ENCODE data around the gene AMT.
A peak's percentile ranks its signal among the peaks of the same experiment; 100 is the strongest.
"Not testable (repeated sequence)": the region's sequence is repeated elsewhere in the genome, so short reads cannot be mapped to it uniquely, and the experiment has no call there.

AMT gene

DNA sequence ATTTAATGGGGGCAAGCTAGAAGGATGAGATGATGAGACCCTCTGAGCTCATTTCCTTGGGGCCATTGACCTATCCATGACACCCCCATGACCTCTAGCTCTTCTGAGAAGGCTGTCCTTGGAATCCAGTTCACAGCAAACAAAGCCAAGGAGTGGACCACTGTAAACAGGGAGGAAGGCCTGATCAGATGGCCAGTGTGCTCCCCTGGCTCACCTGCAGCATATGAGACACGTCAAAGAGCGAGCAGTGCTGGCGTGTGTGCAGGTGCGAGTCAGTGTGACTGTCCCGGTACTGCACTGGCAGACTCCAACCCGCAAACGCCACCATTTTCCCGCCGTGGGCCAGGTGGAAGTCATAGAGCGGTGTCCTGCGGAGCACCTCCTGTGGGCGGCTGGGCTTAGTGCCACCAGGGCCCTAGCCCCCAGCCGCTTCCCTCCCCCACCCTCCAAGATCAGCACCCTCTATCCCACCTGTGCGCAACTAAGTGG lies 339 bp downstream of the AMT start:
- no peak for DNase-seq

DNA sequence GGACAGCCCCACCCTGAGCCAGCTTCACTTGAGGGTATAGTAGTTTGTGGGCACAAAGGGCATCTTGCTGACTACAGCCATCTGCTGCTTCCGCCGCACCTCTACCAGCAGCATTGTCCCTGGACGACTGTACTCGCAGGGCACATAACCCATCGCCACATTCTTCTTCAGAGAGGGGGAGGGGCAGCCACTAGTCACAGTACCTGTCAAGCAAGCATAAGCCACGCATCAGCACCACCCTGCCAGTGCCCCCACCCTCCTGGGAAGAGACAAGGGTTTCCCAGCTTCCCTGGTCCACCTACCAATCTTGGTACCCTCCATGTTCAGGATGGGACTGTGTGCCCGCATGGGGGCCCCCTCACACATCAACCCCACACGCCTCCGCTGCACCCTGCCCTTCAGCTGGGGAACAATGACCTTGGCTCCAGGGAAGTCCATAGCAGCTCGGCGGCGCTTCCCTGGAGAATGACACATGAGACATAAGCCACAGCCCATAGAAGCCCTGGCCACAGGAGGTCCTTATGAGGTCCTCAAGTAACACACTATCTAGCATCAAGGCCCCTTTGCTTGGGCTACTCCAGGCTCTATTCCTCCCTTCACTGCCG lies 4.7 kb downstream of the AMT start:
- DNase-seq: no peak

DNA sequence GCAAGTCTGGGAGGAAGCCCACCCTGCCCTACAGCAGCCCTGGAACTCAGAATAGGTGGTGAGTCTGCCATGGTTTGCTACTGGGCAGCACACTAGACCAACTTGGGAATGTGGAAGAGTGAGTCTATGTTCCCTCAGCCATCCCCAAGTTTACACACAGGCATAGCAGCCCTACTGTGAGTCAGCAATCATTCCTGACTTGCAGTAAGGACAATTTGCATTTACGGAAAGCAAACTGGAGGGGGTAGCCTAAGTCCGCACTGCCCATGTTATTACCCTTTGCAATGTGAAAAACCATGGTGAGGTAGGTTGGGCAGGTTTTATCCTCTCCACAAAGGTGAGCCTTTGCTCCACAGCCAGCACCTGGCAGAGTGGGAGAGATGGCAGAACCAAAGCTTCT lies 5.4 kb downstream of the AMT start:
- DNase-seq: no peak

DNA sequence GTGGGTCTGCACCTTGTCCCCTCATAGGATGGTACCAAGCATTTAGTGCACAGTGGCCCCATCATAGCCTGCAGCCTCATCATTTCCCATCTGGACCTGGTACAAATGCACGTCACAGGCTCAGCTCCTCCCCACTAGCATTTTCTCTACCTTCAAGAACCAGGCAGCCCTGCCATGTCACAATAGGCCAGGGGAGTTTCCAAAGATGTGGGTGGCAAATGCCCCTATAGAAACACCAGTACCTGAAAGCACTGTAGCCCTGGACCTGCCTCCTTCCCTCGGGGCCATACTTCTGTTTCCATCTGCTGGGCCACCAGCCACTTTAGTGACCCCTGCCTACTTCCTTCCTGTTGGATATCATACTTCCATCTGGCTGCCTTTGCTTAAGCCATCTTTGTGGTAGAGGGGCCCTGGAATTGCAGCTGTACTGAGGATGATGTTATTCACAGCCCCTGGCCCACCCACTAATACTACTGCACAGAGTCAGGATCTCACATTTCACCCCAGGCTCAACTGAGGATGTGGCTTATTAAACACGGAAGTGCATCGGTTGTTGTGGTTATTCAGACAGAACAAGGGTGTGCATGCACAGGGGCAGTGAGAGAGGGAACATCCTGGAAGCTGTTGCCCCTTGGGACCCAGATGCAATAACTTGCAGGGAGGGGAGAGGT lies 6.2 kb downstream of the AMT start:
- peak; percentile 68 for DNase-seq

DNA sequence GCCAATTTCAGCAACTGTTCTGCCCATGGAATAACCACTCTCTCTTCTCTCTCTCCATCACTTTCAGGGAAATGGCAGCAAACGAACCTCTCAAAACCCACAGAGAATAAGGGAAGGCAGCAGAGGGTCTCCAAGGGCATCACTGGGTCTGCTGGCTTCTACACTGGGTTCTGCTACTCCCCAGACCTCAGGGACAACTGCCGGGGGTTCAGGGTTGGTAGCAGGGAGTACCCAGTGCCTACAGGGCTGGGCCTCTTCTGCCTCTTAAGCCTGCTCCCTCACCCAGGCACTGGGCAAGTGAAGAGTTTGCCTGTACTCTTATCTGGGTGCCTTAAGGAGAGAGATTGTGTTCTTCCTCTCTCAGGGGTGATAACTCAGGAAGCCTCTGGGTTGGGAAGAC lies 7.5 kb downstream of the AMT start:
- DNase-seq: no peak

DNA sequence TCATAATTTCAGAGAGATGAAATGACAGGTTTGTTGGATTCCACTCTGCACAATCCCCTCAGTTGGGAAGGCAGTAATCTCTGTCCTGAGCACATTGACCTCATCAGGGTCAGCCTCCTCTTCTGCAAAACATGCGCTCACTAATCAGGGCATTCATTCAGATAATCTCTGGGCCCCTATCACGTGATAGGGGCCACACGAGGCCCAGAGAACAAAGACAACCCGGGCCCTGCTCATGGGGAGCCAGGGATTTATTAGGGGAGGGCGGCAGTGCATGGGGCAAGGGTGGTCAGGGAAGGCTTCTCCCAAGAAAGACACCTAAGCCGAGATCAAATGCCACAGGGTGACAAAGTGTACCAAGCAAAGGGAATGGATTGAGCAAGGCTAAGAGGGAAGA lies 8.9 kb downstream of the AMT start:
- DNase-seq: no peak

DNA sequence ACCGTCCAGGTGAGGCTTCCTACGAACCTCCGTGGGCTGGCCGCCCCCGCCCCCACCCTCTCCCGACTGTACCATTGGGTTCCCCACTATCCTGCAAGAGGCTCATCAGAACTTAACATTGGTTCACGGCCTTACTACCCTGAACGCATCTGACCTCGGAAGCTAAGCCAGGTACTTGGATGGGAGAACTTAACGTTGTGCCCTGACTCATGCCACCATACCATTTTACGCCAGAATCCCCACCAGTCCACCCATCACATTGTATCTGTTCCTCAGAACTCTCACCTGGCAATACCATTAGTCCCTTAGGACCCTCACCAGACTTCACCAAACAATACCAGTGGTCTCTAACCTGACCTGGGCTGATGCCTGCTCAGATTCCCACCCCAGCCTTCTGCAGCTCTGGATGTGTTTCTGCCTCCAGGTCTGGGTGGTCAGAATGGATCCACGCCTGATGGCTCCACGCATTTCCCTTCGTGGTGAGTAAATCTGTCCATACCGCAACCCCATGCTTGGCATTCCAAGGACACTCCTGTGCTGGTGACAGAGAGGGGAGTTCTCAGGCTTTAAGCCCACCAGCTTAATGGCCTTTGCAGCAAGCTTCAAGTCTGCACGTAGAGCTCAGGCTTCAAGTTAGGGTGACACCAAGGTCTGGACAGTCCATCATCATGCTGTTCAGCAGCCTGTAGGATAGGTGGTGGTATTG lies 9.5 kb downstream of the AMT start:
- DNase-seq: no peak

DNA sequence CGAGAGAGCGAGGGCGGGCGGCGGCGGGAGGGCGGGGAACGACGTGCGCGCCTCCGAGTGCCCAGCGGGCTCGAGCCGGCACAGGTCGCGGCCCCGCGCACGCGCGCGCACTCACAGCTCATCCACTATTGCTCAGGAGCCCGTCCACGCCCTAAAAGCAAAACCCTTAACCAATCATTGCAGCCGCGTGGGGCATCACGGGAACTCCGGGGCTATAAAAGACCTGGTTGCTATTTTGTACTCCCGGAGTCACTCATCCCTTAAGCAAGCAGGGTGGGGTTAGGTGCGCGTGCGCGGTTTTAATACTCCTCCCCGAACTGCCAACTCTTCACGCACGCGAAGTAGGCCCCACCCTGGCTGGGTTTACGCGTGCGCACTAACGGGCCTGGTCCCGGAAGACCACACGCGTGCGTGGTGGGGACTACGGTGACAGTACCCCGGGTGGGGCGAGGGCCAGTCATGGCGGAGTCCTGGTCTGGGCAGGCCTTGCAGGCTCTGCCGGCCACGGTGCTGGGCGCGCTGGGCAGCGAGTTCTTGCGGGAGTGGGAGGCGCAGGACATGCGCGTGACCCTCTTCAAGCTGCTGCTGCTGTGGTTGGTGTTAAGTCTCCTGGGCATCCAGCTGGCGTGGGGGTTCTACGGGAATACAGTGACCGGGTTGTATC lies 10.2 kb downstream of the AMT start, which contains the start of the genes RHOA and TCTA:
TSS of gene RHOA (minus strand) at position 9 of the 664 bp plus-strand sequence. CDS start 36,387 bp downstream, outside the sequence.
TSS of gene TCTA (plus strand) at position 456 of the 664 bp plus-strand sequence. CDS start at position 460, 4 bp downstream.
- peak; percentile 100 for DNase-seq

DNA sequence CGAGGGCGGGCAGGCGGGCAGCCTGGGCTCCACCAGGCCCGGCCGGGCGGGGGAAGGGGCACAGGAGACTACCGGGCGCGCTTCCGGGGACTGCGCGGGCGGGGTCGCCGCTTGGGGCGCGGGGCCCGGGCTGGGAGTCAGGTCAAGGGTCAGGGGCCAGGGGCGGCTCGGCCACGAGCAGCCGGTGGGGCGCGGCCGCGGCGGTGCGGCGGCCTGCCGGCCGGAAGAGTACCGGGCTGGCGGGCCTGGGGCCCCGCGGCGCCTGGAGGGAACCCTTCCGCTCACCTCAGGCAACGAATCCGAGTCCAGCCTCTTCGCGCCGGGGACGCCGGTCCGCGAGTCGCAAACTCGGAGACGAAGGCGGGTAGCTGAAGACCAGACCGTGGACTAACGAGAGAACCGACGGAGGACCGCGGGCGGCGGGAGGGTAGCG lies 10.7 kb downstream of the AMT start:
- peak; percentile 35 for DNase-seq

DNA sequence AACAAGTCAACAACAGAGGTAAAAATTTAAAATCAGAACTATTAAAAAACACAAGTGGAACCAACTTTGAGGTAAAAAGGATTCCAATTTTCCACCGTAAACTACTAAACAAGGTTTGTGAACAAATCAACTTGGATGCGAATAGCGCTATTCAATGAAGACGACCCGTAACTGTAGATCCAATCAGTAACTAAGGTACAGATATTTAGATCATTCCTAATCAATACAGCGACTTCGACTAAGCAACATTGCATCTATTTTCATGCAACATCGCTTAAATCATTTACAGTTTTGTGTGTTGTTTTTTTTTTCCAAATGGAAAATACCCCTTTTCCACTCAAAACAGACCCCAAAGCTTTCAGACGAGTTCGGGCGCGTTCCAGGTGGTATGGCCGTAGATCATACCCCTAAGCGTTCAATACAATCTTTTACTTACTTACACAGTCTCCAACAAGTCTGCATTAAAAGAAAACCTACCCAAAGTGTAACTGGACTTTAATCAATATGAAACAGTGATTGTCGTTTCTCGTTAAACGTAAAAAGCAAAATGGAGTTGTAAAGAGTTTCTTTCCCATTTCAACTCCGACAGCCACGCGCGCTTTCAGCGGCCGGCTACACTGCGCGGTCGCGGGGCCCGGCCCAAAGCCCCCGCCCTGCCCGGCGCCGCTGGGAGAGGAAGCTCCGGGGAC lies 11.3 kb downstream of the AMT start:
- DNase-seq: no peak

DNA sequence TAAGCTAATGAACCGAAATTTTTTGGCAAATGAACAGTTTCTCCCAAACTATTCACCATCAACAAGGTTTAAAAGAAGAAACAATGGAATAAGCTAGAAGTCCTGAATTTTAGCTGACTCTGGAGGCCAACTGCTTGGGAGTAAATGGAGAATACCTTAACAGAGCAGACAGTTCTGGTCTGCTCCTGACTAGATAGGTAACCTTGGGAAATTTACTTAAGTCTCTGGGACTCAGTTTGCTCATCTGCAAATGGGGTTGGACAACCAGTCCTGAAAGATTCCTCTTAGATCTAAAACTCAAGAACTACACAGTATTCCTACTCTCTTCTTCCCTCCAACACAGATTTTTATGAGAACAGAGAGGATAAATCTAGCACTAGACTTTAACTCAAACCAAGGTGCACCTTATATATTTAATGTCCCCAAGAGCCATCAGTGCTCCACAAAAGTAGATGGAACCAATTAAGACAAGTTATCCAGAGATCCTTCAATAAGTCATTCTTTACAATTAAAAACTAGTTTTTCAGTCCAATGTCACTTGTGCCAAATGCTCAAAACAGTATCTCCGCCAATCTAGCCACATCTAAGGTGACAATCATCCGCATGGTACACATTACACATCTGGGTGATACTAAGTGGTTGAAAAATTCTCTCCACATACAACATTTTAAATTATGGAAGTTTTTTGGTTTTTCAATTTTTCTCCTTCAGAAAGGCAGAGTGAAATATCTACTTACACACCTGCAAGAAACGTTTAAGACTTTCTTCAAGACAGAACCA lies 12.0 kb downstream of the AMT start:
- peak; percentile 35 for DNase-seq

DNA sequence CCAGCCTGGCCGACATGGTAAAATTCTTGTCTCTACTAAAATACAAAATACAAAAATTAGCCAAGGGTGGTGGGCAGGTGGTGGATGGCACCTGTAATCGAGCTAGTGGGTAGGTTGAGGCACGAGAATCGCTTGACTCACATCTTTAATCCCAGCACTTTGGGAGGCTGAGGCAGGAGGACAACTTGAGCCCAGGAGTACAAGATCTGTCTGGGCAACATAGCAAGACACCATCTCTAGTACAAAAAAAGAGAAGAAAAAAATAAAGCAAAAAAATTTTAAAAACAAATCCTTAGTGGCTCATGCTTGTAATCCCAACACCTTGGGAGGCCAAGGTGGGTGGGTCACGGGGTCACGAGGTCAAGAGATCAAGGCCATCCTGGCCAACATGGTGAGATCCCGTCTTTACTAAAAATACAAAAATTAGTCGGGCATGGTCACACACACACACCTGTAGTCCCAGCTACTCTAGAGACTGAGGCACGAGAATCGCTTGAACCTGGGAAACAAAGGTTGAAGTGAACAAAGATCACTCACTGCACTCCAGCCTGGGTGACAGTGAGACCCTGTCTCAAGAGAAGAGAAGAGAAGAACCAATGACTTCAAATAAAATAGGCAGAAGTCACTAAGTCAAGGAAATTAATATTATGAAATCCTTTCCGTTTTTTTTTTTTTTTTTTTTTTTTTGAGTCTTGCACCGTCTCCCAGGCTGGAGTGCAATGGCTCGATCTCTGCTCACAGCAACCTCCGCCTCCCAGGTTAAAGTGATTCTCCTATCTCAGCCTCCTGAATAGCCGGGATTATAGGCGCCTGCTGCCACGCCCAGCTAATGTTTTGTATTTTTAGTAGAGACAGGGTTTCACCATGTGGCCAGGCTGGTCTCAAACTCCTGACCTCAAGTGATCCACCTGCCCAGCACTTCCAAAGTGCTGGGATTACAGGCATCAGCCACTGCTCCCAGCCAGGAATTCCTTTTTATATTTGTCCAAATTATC lies 15.4 kb downstream of the AMT start:
- no peak for DNase-seq

DNA sequence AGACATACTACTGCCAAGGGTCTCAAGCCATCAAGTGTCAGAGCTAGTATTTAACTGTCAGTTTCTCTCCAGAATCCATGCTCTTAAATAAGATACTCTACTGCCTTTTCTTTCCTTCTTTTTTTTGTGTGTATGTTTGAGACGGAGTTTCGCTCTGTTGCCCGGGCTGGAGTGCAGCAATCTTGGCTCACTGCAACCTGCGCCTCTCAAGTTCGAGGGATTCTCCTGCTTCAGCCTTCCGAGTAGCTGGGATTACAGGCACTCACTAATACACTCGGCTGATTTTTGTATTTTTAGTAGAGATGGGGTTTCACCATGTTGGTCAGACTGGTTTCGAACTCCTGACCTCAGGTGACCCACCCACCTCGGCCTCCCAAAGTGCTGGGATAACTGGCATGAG lies 16.7 kb downstream of the AMT start:
- not testable (repeated sequence) for DNase-seq

DNA sequence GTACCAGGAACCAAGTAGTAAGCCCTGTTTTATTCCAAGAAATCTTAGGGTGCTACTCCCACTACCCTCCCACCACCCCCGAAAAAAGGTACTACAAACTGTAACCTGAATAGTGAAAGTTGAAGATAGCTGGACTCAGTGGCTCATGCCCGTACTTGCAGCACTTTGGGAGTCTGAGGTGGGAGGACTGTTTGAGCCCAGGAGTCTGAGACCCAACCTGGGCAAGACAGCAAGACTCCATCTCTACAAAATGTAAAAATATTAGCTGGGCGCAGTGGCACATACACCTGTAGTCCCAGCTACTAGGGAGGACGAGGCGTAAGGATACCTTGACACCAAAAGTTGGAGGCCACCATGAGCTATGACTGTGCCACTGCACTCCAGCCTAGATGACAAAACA lies 18.4 kb downstream of the AMT start:
- DNase-seq: no peak

DNA sequence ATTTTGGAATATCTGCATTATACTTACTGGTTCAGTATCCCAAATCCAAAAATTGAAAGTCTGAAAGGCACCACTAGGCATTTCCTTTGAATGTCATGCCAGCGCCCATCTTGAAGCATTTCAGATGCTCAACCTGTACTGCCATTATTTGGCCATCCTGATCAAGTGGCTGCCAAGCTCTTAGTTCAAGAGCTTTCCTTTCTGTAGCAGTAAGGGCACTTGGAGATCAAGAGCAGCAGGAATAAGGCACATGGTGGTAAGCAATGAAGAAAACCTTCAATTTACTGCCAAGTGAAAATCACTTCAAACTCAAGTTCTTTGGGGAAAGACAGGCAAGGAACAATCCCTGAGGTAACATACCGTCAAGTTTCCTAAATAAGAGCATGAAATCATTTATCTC lies 20.5 kb downstream of the AMT start:
- DNase-seq: no peak

DNA sequence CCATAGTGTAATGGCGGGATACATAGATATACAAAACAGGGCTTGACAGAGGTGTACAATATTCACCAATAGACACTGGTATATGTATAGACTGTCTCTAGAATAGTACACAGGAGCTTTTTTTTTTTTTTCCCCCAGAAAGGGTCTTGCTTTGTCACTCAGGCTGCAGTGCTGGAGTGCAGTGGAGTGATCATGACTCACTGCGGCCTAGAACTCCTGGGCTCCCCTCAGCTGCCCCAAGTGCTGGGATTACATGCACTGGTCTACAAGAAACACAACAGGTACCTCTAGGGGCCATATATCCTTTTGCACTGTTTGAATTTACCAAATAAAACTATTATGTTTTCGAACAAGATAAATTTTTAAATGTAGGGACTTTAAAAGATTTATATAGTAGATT lies 22.8 kb downstream of the AMT start:
- no peak for DNase-seq

DNA sequence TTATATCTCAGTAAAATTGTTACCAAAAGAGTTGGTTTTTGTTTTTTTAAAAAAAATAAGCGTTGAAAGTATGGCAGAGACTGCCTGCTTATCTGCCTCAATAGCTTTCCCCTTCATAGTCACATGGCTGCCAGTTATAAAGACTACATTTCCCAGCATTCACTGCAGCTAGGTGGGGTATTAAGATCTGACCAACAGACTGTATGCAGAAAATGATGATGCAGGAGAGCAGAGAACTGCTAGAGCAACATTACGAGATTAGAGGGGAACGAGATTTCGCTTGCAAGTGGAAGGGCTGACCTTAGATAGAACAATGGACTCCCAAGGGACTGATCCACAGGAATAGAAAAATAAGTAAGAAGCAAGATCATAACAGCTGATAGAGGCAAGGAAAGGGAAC lies 24.8 kb downstream of the AMT start:
- peak; percentile 27 for DNase-seq

DNA sequence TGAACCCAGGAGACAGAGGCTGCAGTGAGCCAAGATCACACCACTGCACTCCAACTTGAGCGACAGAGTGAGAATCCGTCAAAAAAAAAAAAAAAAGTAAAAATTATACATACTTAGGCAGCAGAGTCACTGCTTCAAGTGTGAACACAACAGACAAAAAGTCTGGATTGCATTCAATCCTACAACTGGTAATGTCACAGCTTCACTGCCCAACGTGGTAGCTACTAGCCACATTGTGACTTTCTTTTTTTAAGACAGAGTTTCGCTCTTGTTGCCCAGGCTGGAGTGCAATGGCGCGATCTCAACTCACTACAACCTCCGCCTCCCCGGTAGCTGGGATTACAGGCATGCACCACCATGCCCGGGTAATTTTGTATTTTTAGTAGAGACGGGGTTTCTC lies 31.0 kb downstream of the AMT start:
- DNase-seq: not testable (repeated sequence)

DNA sequence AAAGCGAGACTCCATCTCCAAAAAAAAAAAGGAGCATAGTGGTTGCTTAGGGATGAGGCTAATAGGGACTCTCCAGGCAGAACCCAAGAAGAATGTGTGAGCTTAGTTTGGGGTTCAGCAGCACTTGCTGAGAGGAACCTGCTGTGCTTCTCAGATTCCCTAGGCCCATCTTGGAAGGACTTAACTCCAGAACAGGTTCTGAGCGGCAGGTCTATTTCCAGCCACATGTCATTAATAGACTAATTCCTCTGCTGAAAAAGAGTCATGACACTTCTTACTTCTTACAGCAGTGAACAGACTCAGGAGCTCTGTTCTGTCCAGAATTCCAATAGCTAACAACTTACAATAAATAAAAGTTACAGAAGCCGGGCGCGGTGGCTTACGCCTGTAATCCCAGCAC lies 33.0 kb downstream of the AMT start:
- DNase-seq: no peak

DNA sequence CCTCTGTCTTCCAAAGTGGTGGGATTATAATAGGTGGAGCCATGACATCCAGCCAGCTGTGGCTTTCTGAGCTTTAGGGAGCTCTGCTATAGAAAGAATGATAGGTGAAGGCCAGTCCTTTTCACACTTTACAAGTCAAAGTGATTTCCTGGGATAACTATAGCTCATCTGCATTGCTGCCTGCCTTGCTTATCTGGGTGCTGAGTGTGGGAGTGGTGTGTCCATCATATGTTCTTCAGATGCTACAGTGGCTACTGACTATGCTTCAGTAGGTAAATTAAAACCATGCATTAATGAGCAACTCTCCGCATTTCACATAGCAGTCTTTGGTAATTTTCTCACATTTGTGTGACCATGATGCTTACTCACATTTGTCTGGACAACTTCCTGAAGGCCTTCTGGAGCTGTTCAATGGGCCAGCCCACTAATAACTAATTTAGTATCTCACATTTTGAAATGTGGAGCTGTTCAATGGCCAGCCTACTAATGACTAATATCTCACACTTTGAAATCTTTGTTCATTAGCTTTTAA lies 33.9 kb downstream of the AMT start:
- DNase-seq: no peak
